Hepatocyte (in vitro differentiated cells): Measurements from ENCODE around the gene OR10H1. TPM values are rescaled to one million over a fixed set of nuclear protein-coding genes. Genes with fewer than 3 reads are reported as not detected.
"Not testable (repeated sequence)": the region's sequence is repeated elsewhere in the genome, so short reads cannot be mapped to it uniquely, and the experiment has no call there.

Experiments
- DNase-seq: peaks from one replicate; pipeline ENCODE4 v3.0.0-alpha.2; 2016; ENCODE audit warnings: low spot score
- H2AFZ ChIP-seq: fragments of 200-600 bp; sonication (generic); 2 replicates; pipeline ENCODE4 v1.6.0; 2016; ENCODE audit warnings: antibody characterized with exemption, mild to moderate bottlenecking
- H3K27ac ChIP-seq: fragments of 200-600 bp; sonication (generic); 2 replicates; pipeline ENCODE4 v1.5.1; 2016; ENCODE audit warnings: mild to moderate bottlenecking
- H3K27me3 ChIP-seq: fragments of 200-600 bp; sonication (generic); 2 replicates; pipeline ENCODE4 v1.6.1; 2016
- H3K36me3 ChIP-seq: fragments of 200-600 bp; sonication (generic); replicated peaks from 2 replicates; pipeline ENCODE4 v1.5.1; 2016; ENCODE audit warnings: low read depth; ENCODE audit not compliant: insufficient read depth
- H3K4me1 ChIP-seq: fragments of 200-600 bp; sonication (generic); 2 replicates; pipeline ENCODE4 v1.5.1; 2016; ENCODE audit warnings: mild to moderate bottlenecking, moderate library complexity; ENCODE audit not compliant: insufficient read depth
- H3K4me2 ChIP-seq: fragments of 200-600 bp; sonication (generic); 2 replicates; pipeline ENCODE4 v1.6.0; 2016
- H3K4me3 ChIP-seq: fragments of 200-600 bp; sonication (generic); 2 replicates; pipeline ENCODE4 v1.5.1; 2016; ENCODE audit warnings: mild to moderate bottlenecking
- H3K79me2 ChIP-seq: fragments of 200-600 bp; sonication (generic); 2 replicates; pipeline ENCODE4 v1.6.0; 2017; ENCODE audit warnings: mild to moderate bottlenecking
- H3K9me2 ChIP-seq: fragments of 200-600 bp; sonication (generic); replicated peaks from 2 replicates; pipeline ENCODE4 v1.6.0; 2017; ENCODE audit warnings: mild to moderate bottlenecking; ENCODE audit not compliant: insufficient read depth
- H3K9me3 ChIP-seq: fragments of 200-600 bp; sonication (generic); 2 replicates; pipeline ENCODE4 v1.5.1; 2016; ENCODE audit warnings: low read depth, mild to moderate bottlenecking
- H4K20me1 ChIP-seq: fragments of 200-600 bp; sonication (generic); 2 replicates; pipeline ENCODE4 v1.6.0; 2016; ENCODE audit warnings: mild to moderate bottlenecking; ENCODE audit not compliant: insufficient read depth, poor library complexity, severe bottlenecking
- CTCF ChIP-seq: fragments of 200-600 bp; sonication (generic); IDR thresholded peaks from 2 replicates; pipeline ENCODE4 v1.5.1; 2016; ENCODE audit warnings: antibody characterized with exemption, mild to moderate bottlenecking; ENCODE audit not compliant: poor library complexity
- EZH2 ChIP-seq: fragments of 200-600 bp; sonication (generic); IDR thresholded peaks from 2 replicates; pipeline ENCODE4 v1.6.1; 2016; ENCODE audit warnings: antibody characterized with exemption, mild to moderate bottlenecking, borderline replicate concordance
- EZH2phosphoT487 ChIP-seq: fragments of 200-600 bp; sonication (generic); IDR thresholded peaks from one replicate; pipeline ENCODE4 v1.6.1; 2018; ENCODE audit warnings: antibody characterized with exemption, mild to moderate bottlenecking, low read depth, moderate library complexity; ENCODE audit not compliant: unreplicated experiment, severe bottlenecking
- WGBS: methylation state at CpG from one replicate; pipeline ENCODE4 v1.1.6; 2016; ENCODE audit warnings: low lambda C conversion rate; ENCODE audit errors: missing lambda C conversion rate; 5-methylcytosine and 5-hydroxymethylcytosine counted together
- polyA plus RNA-seq: library from polyadenylated mRNA; unstranded; fragments of >200 nt; fragmentation: Nextera tagmentation; extraction: Ambion mirVana; gene quantifications from 2 replicates; pipeline ENCODE4 v1.2.1, GENCODE V29; 2016
- total RNA-seq: library from RNA; depleted of rRNA; stranded (reverse); fragments of >200 nt; gene quantifications from 2 replicates; pipeline ENCODE4 v1.2.3, GENCODE V29; 2014

OR10H1 gene
- total and polyA plus RNA-seq, 2 experiments from 2014 or later: not detected

GRCh38 chr19:15831626-15832025, 16.2 kb upstream of the OR10H1 start:
- no peaks in the 10 kb centered on the region for H3K9me2 ChIP-seq
- TF ChIP-seq EZH2 (no peak), CTCF (no peak), EZH2phosphoT487 (no peak)
- DNase-seq: no peak
- H3K79me2 ChIP-seq: no peaks in the 10 kb centered on the region
- H3K4me1 ChIP-seq: no peaks in the 10 kb centered on the region
- H3K4me2 ChIP-seq: no peak overlapping the region
- no peaks in the 10 kb centered on the region for H3K9me3 ChIP-seq
- no peaks in the 10 kb centered on the region for H3K27me3 ChIP-seq
- no peak overlapping the region for H3K4me3 ChIP-seq
- H2AFZ ChIP-seq: no peak overlapping the region
- no peaks in the 10 kb centered on the region for H3K36me3 ChIP-seq
- H3K27ac ChIP-seq: no peak overlapping the region
- 76% methylated on average over 5 of the region's 5 CpGs for WGBS
- no peaks in the 10 kb centered on the region for H4K20me1 ChIP-seq

GRCh38 chr19:15829786-15830185, 14.3 kb upstream of the OR10H1 start:
- H4K20me1 ChIP-seq: no peaks in the 10 kb centered on the region
- no peaks in the 10 kb centered on the region for H3K9me3 ChIP-seq
- no peak overlapping the region for H2AFZ ChIP-seq
- H3K27ac ChIP-seq: no peak overlapping the region
- H3K4me2 ChIP-seq: no peak overlapping the region
- no peaks in the 10 kb centered on the region for H3K4me1 ChIP-seq
- no peaks in the 10 kb centered on the region for H3K27me3 ChIP-seq
- 82% methylated on average over 8 of the region's 8 CpGs for WGBS
- no peaks in the 10 kb centered on the region for H3K79me2 ChIP-seq
- no peak overlapping the region for H3K4me3 ChIP-seq
- no peaks in the 10 kb centered on the region for H3K36me3 ChIP-seq
- no peak for DNase-seq
- TF ChIP-seq EZH2: no peak
- no peak for TF ChIP-seq EZH2phosphoT487
- TF ChIP-seq CTCF: no peak
- H3K9me2 ChIP-seq: no peaks in the 10 kb centered on the region

GRCh38 chr19:15829306-15829698, 13.8 kb upstream of the OR10H1 start:
- no peak overlapping the region for H3K4me3 ChIP-seq
- H2AFZ ChIP-seq: no peak overlapping the region
- H3K36me3 ChIP-seq: no peaks in the 10 kb centered on the region
- no peaks in the 10 kb centered on the region for H3K9me3 ChIP-seq
- TF ChIP-seq CTCF (no peak), EZH2phosphoT487 (no peak), EZH2 (no peak)
- 76% methylated on average over 10 of the region's 10 CpGs for WGBS
- H3K4me2 ChIP-seq: no peak overlapping the region
- no peaks in the 10 kb centered on the region for H3K27me3 ChIP-seq
- no peaks in the 10 kb centered on the region for H3K9me2 ChIP-seq
- H3K27ac ChIP-seq: no peak overlapping the region
- no peaks in the 10 kb centered on the region for H3K4me1 ChIP-seq
- no peak for DNase-seq
- H4K20me1 ChIP-seq: no peaks in the 10 kb centered on the region
- no peaks in the 10 kb centered on the region for H3K79me2 ChIP-seq

GRCh38 chr19:15828611-15829305, 13.3 kb upstream of the OR10H1 start:
- not testable (repeated sequence) for H3K9me2 ChIP-seq, H3K4me3 ChIP-seq, H3K36me3 ChIP-seq, H4K20me1 ChIP-seq, H3K4me1 ChIP-seq, H3K27me3 ChIP-seq, H3K27ac ChIP-seq, DNase-seq, H3K79me2 ChIP-seq, H3K4me2 ChIP-seq, H2AFZ ChIP-seq, H3K9me3 ChIP-seq
- 62% methylated on average over 13 of the region's 13 CpGs for WGBS
